ENCODE data around the gene TIMM29. TPM values are rescaled to one million over a fixed set of nuclear protein-coding genes. Genes with fewer than 3 reads are reported as not detected.

Gene TIMM29
- total RNA-seq, 2 donors from 2014 or later = 34.9 to 47.9 TPM

DNA sequence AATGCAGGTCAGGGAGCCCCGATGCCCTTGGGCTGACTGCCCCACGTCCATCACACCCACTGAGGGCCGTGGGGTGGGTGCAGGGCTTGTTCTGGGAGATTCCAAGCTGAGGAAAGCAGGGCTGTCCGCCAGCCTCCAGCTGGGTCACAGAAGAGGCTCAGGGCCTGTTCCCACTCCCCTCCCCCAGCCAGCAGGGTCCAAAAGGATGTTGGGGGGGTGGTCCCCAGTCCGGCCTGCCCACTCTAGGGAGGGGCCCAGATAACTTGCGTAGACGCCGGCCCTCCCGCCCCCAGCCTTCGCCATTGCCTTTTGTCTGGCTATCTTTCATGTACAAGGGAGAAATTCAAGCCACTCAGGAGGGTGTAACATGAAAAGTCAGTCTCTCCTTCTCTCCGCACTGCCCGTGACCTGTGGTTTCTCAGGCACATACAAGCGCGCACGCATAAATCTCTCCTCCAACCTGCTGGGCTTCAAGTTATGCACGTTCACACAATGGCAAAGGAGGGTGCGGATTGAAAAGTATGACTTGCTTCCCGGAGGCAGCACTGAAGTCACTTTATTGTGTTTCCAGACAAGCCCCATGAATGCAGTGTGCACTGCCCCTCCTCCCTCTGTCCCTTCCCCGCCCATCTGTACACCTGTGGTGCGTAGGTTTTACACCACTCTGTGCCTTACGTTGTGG, 37.1 kb upstream of the TIMM29 start:
- intact Hi-C loops (cut with DNase I) = no loop called here
- peaks cover 18% of the 10 kb centered on the region for H3K4me1 ChIP-seq (replicated peaks)
- H3K9me3 ChIP-seq = no peaks in the 10 kb centered on the region
- peak overlapping the region; percentile 81 for H3K27ac ChIP-seq
- no peak overlapping the region for H3K4me3 ChIP-seq
- no peaks in the 10 kb centered on the region for H3K36me3 ChIP-seq
- TF ChIP-seq POLR2AphosphoS5 (IDR thresholded peaks at IDR 0.05) = peak; percentile 83
- TF ChIP-seq, protein P1, sequence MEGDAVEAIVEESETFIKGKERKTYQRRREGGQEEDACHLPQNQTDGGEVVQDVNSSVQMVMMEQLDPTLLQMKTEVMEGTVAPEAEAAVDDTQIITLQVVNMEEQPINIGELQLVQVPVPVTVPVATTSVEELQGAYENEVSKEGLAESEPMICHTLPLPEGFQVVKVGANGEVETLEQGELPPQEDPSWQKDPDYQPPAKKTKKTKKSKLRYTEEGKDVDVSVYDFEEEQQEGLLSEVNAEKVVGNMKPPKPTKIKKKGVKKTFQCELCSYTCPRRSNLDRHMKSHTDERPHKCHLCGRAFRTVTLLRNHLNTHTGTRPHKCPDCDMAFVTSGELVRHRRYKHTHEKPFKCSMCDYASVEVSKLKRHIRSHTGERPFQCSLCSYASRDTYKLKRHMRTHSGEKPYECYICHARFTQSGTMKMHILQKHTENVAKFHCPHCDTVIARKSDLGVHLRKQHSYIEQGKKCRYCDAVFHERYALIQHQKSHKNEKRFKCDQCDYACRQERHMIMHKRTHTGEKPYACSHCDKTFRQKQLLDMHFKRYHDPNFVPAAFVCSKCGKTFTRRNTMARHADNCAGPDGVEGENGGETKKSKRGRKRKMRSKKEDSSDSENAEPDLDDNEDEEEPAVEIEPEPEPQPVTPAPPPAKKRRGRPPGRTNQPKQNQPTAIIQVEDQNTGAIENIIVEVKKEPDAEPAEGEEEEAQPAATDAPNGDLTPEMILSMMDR (IDR thresholded peaks at IDR 0.05) = no peak
- peak; percentile 56 for TF ChIP-seq POLR2A (IDR thresholded peaks at IDR 0.05)
- peak; percentile 73 for DNase-seq (ENCODE audit: low spot score)
- no peaks in the 10 kb centered on the region for H3K27me3 ChIP-seq (replicated peaks; ENCODE audit: insufficient read depth)
- WGBS = 31% methylated on average over 21 of the region's 21 CpGs

DNA sequence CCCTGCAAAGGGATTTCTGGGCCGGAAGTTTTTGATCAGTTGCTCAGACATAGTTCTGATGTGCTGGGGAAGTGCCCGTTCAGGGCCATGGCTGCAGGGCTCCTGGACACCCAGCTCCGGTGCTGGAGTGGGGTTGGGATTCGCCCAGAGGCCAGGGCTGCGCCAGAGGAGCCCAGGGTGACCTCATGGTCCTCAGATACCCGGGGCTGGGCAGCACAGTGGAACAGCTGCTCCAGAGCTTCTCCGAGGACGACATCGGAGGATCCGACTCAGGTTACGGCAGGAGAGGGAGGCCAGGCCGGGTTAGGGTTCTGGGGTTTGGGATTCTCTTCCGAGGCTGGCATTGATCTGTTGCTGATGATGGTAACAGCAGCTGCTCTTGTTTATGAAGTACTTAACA, 36.4 kb upstream of the TIMM29 start:
- Histone ChIP-seq H3K9me3 (no peaks in the 10 kb centered on the region), H3K4me3 (no peak overlapping the region), H3K4me1 (replicated peaks) (peaks cover 17% of the 10 kb centered on the region), H3K27me3 (replicated peaks; ENCODE audit: insufficient read depth) (no peaks in the 10 kb centered on the region), H3K27ac (peak overlapping the region; percentile 81), H3K36me3 (no peaks in the 10 kb centered on the region)
- TF ChIP-seq, protein P1 (IDR thresholded peaks at IDR 0.05) = no peak
- TF ChIP-seq POLR2A (IDR thresholded peaks at IDR 0.05) = no peak
- TF ChIP-seq POLR2AphosphoS5 (IDR thresholded peaks at IDR 0.05) = no peak
- DNase-seq (ENCODE audit: low spot score) = no peak
- intact Hi-C loops (cut with DNase I) = no loop called here
- 74% methylated on average over 13 of the region's 13 CpGs for WGBS

DNA sequence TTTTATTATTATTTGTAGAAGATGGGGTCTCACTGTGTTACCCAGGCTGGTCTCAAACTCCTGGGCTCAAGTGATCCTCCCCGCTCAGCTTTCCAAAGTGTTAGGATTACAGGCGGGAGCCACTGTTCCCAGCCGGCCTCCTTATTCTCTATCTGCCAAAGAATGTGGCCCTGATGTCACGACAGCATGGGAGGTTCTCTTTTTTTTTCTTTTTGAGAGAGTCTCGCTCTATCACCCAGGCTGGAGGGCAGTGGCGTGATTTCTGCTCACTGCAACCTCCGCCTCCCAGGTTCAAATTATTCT, 33.7 kb upstream of the TIMM29 start:
- H3K4me1 ChIP-seq (replicated peaks) = peaks cover 15% of the 10 kb centered on the region
- no peak for DNase-seq (ENCODE audit: low spot score)
- H3K4me3 ChIP-seq = no peak overlapping the region
- TF ChIP-seq, protein P1 (IDR thresholded peaks at IDR 0.05) = no peak
- TF ChIP-seq POLR2A (IDR thresholded peaks at IDR 0.05) (no peak), POLR2AphosphoS5 (IDR thresholded peaks at IDR 0.05) (no peak)
- H3K36me3 ChIP-seq = no peaks in the 10 kb centered on the region
- no peak overlapping the region for H3K27ac ChIP-seq
- WGBS = 84% methylated on average over 7 of the region's 7 CpGs
- intact Hi-C loops (cut with DNase I) = no loop called here
- H3K27me3 ChIP-seq (replicated peaks; ENCODE audit: insufficient read depth) = no peaks in the 10 kb centered on the region
- H3K9me3 ChIP-seq = no peaks in the 10 kb centered on the region

DNA sequence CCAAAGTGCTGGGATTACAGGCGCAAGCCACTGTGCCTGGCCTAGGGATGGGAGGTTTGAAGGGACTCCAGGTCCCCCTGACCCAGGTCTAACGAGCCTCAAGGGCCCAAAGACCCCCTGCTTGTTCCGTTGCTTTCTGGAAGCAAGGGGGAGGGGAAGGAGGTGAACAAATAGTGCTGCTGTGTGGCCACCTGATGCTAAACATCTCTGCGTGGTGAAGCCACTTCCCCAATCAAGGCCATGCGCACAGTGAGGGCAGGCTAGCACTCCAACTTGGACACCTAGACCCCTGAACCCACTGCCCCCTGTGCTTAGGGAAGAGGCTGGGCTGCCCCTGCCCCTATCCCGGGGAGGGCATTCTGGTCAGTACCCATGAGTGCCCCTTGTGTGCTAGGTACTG, 33.2 kb upstream of the TIMM29 start:
- peaks cover 15% of the 10 kb centered on the region for H3K4me1 ChIP-seq (replicated peaks)

DNA sequence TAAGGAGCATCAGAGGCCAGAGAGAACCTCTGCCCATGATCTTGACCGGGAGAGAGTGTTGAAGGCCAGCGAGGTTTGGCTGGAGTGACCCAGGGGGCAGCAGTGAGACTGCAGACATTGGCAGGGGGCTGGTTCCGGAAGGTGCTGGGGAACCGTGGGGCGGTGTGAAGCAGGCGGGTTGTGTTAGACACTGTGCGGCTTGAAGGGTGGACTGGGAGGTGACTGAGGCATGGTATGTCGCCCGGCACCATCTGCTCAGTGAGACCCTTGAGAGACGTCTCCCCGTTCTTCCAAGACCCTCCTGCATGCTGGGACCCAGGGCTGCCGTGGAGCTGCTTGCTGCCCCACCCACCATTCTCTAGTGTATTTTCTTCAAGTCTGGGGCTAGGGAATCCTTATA, 32.7 kb upstream of the TIMM29 start:
- Histone ChIP-seq H3K4me1 (replicated peaks) (peaks cover 14% of the 10 kb centered on the region), H3K27ac (no peak overlapping the region), H3K27me3 (replicated peaks; ENCODE audit: insufficient read depth) (no peaks in the 10 kb centered on the region), H3K4me3 (no peak overlapping the region), H3K36me3 (no peaks in the 10 kb centered on the region), H3K9me3 (no peaks in the 10 kb centered on the region)
- TF ChIP-seq, protein P1 (IDR thresholded peaks at IDR 0.05) = no peak
- TF ChIP-seq POLR2AphosphoS5 (IDR thresholded peaks at IDR 0.05) (no peak), POLR2A (IDR thresholded peaks at IDR 0.05) (no peak)
- 84% methylated on average over 12 of the region's 12 CpGs for WGBS
- DNase-seq (ENCODE audit: low spot score) = no peak
- intact Hi-C loops (cut with DNase I) = no loop called here

More for the DNA sequence above, 33.2 kb upstream of the TIMM29 start:
- 83% methylated on average over 5 of the region's 6 CpGs for WGBS
- TF ChIP-seq POLR2A (IDR thresholded peaks at IDR 0.05) (no peak), POLR2AphosphoS5 (IDR thresholded peaks at IDR 0.05) (no peak)
- Histone ChIP-seq H3K27ac (no peak overlapping the region), H3K27me3 (replicated peaks; ENCODE audit: insufficient read depth) (no peaks in the 10 kb centered on the region), H3K9me3 (no peaks in the 10 kb centered on the region), H3K36me3 (no peaks in the 10 kb centered on the region), H3K4me3 (no peak overlapping the region)
- intact Hi-C loops (cut with DNase I) = no loop called here
- DNase-seq (ENCODE audit: low spot score) = no peak

All from prostate gland (tissue), 2 donors.